Activated effector memory CD4-positive, alpha-beta T cell treated with Interleukin-2 at 50 U/mL for 16 hours (primary cell): ENCODE measurements around the gene TAF1A.

Source experiments
- DNase-seq: peaks from one replicate; pipeline ENCODE4 v3.0.0-alpha.2; 2020

TAF1A gene

GRCh38 chr1:222529916-222530315 lies 59.8 kb downstream of the TAF1A start:
- no peak for DNase-seq

DNA sequence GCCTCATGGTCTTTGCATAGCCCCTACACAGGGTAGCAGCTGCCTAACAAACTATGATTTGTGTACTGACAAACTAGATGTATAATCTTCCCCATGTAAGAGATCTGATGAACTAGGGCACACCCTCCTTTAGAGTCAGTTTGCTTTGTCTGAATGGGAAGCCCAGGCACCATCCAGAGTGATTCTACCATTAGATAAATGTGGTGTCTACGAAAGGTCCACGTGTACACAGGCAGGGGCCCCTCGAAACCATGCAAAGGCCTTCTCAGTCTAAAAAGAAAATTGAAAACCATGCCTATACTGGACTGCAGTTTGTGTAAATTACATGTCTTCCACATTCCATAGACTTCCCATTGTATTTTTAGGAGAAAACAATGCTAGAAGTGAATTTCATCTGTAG lies 60.6 kb downstream of the TAF1A start:
- DNase-seq = no peak

DNA sequence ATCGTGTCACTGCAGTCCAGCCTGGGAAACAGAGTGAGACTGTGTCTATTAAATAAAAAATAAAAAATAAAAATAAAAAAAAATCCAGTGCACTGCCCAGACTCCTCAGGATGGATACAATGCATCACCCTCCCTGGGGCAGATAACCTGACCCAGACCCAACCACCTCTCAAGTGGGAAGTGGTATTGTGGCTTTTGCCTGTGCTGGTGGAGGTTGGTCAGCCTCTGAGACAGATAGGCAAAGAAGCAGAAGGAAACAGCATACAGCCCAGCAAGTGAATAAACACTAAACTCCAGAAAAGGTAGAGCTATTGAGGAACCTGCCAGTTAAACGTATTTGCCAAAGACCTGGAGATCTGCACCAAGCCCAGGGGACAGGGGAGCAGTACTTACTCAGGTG lies 63.8 kb downstream of the TAF1A start:
- no peak for DNase-seq

- DNase-seq = no peak
Measured at GRCh38 chr1:222523852-222524251, 65.9 kb downstream of the TAF1A start.

- DNase-seq = no peak
Measured at GRCh38 chr1:222522105-222522915, 67.4 kb downstream of the TAF1A start.

DNA sequence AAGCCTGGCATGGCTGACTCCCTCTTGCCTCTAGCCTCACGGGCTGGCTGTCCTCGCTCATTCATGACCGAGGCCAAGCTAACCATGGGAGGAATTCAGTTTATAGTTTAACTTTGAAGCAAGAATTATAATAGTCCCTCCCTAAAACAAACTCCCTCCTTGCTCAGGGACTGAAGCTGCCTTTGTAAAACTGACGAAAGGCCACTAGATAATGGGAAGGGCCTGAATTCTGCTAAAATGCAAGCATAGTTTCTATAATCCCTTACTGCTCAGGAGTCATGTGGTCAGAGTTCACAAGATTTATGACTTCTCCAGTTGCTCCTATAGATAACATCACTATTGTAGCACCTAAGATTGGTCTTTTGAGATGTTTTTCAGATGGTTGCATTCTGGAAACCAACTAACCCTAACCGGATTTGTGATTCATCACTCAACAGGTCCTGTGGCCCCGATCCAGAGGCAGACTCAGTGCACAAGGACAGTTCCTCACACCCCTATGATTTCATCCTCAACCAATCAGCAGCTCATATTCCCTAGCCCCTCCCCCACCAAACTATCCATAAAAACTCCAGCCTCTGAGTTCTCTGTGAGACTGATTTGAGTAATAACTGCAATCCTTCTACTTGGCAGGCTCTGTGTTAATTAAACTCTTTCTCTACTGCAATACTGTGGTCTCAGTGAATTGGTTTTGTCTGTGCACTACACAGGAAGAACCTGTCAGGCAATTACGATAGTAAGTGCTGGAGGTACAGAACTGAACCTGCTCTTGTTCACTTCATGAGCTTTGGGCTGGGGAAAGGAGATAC lies 68.2 kb downstream of the TAF1A start:
- DNase-seq = no peak
